Measurements from ENCODE around the gene SPOCK1.
A peak's percentile ranks its signal among the peaks of the same experiment; 100 is the strongest.

The SPOCK1 gene

DNA sequence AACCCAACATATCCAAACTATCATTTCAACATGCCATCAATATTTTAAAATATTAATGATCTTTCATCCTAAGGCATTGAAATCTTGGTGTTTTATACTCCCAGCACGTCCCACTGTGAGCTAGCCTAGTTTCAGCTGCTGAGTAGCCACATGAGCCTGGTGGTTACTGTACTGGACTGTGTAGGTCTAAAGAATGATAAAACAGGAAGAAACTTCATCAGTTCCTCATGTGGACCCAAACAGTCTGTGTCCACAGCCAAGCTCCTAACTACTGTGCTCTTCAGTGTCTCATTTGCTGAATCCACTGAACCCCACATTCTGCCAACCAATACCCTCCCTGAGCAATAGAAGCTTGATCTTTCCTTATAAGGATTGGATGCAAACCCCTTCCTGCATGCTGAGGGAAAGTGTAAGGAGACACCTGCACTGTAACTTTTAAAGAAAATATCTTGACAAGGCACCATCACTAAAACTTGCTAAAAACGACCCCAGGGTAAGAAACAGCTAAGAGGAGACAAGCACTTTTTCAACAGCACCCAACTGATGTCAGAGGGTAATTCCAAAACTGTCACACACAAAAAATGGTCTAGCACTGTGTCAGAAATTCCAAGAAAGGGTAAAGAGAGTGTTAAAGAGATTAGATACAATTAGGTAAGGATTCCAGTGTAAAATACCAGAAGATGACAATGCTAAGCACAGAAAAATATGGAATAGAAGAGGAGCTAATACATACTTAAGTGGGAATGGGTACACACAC lies 126.9 kb downstream of the SPOCK1 start:
- H3K4me3 ChIP-seq (ENCODE audit: low read length) = no peak overlapping the region
- no peaks in the 10 kb centered on the region for H3K9me3 ChIP-seq (replicated peaks; ENCODE audit: low read length)
- H3K4me2 ChIP-seq (ENCODE audit: low read length) = no peak overlapping the region
- peaks cover 4% of the 10 kb centered on the region for H3K36me3 ChIP-seq (ENCODE audit: insufficient read depth, low read length)
- H3K4me1 ChIP-seq (ENCODE audit: control insufficient read depth, insufficient read depth, low read length) = peaks cover 24% of the 10 kb centered on the region
- H3K27me3 ChIP-seq (ENCODE audit: control insufficient read depth, insufficient read depth, low read length) = no peaks in the 10 kb centered on the region
- H3K9ac ChIP-seq (ENCODE audit: low read depth, low read length) = no peak overlapping the region

DNA sequence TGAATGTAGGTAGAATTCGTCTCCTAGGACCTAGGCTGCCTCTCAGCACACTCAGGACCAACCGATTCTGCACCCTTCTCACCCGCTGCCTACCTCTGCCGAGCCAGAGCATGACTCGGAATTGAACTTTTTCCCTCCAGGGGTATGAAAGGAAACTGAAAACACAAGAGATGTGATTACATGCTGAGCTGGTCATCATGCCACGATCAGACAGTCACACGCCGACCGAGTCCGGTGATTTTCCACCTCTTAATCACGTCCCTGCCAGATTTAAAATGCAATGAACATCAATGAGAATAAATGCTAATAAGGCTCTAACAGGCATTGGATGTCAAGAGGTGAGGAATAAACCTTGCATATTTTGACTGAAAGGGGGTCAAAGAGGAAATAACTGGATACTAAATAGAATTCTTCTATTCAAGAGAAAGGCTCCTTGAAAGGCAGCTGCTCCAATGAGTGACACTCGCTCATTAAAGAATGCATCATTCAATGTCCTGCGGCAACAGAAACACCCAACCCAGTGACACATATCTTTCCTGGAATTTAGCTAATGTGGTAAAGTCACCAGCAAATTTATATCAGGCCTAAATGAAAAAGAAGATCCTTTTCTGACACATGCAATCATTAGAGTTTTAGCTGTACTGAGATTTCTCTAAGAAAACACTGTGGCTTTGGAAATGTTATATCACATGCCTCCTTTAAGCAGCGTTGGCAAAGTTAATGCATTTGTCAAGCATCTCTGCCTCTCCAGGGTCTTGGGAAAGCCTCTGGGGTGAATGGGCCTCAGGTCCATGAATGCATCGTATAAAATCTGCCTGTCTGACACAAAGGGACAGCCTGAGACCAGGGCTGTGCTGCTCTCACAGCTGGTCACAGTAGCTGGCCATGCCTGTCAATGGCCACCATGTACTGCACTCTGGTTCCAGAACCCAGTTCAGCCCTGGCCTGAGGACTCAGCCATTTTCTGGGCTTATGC lies 128.7 kb downstream of the SPOCK1 start:
- peak overlapping the region; percentile 45 for H3K9ac ChIP-seq (ENCODE audit: low read depth, low read length)
- peak overlapping the region; percentile 14 for H3K4me3 ChIP-seq (ENCODE audit: low read length)
- H3K27me3 ChIP-seq (ENCODE audit: control insufficient read depth, insufficient read depth, low read length) = no peaks in the 10 kb centered on the region
- peak overlapping the region; percentile 50 for H3K4me2 ChIP-seq (ENCODE audit: low read length)
- peaks cover 28% of the 10 kb centered on the region for H3K4me1 ChIP-seq (ENCODE audit: control insufficient read depth, insufficient read depth, low read length)
- H3K9me3 ChIP-seq (replicated peaks; ENCODE audit: low read length) = no peaks in the 10 kb centered on the region
- H3K36me3 ChIP-seq (ENCODE audit: insufficient read depth, low read length) = peaks cover 4% of the 10 kb centered on the region

- Histone ChIP-seq H3K36me3 (ENCODE audit: insufficient read depth, low read length) (peaks cover 2% of the 10 kb centered on the region), H3K4me2 (ENCODE audit: low read length) (no peak overlapping the region), H3K4me1 (ENCODE audit: control insufficient read depth, insufficient read depth, low read length) (peaks cover 28% of the 10 kb centered on the region), H3K9ac (ENCODE audit: low read depth, low read length) (no peak overlapping the region), H3K27me3 (ENCODE audit: control insufficient read depth, insufficient read depth, low read length) (no peaks in the 10 kb centered on the region), H3K9me3 (replicated peaks; ENCODE audit: low read length) (no peaks in the 10 kb centered on the region), H3K4me3 (ENCODE audit: low read length) (no peak overlapping the region)
Measured at GRCh38 chr5:137368651-137369050, 130.5 kb downstream of the SPOCK1 start.

DNA sequence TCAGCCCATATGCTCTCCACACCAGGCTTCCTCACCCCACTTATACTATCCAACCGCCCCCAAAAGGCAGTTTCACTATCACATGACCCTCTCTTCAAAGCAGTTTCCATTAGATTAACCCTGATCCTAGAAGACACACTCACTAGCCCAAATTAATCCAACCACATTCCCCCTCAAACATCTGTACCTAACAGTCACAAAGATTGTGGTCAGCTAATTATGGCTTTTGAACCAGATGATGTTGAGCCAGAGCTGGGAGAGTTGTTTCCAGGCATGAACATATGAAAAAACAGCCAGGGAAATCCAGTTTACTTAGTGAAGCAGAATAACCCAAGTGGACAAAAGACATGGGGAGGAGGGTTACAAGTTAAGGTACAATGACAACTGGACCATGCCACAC lies 131.2 kb downstream of the SPOCK1 start:
- Histone ChIP-seq H3K27me3 (ENCODE audit: control insufficient read depth, insufficient read depth, low read length) (no peaks in the 10 kb centered on the region), H3K4me3 (ENCODE audit: low read length) (no peak overlapping the region), H3K9ac (ENCODE audit: low read depth, low read length) (no peak overlapping the region), H3K9me3 (replicated peaks; ENCODE audit: low read length) (no peaks in the 10 kb centered on the region), H3K4me2 (ENCODE audit: low read length) (no peak overlapping the region), H3K4me1 (ENCODE audit: control insufficient read depth, insufficient read depth, low read length) (peaks cover 28% of the 10 kb centered on the region), H3K36me3 (ENCODE audit: insufficient read depth, low read length) (no peaks in the 10 kb centered on the region)

DNA sequence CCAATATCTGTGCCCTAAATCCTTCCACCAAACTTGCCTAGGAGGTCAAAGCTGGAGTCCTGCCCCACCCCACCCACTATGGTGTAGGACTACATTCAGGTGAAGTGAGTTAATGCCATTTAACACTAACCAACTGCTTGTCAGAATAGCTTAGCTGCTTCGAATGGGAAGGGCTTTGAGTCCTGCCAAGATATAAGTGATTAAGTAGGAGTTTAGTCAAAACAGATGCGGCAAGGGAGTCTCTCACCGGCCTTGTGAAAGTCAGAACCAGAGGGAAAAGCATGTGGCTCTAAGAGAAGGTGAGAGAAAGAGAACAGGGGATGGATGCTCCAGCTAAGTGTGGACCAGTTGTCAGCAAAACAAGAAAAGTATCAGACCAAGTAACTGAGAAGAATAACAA lies 132.6 kb downstream of the SPOCK1 start:
- Histone ChIP-seq H3K4me1 (ENCODE audit: control insufficient read depth, insufficient read depth, low read length) (peaks cover 33% of the 10 kb centered on the region), H3K4me3 (ENCODE audit: low read length) (no peak overlapping the region), H3K27me3 (ENCODE audit: control insufficient read depth, insufficient read depth, low read length) (no peaks in the 10 kb centered on the region), H3K9me3 (replicated peaks; ENCODE audit: low read length) (no peaks in the 10 kb centered on the region), H3K36me3 (ENCODE audit: insufficient read depth, low read length) (no peaks in the 10 kb centered on the region), H3K9ac (ENCODE audit: low read depth, low read length) (no peak overlapping the region), H3K4me2 (ENCODE audit: low read length) (no peak overlapping the region)

- no peaks in the 10 kb centered on the region for H3K27me3 ChIP-seq (ENCODE audit: control insufficient read depth, insufficient read depth, low read length)
- H3K9me3 ChIP-seq (replicated peaks; ENCODE audit: low read length) = no peaks in the 10 kb centered on the region
- no peak overlapping the region for H3K4me2 ChIP-seq (ENCODE audit: low read length)
- H3K4me3 ChIP-seq (ENCODE audit: low read length) = no peak overlapping the region
- no peak overlapping the region for H3K9ac ChIP-seq (ENCODE audit: low read depth, low read length)
- H3K36me3 ChIP-seq (ENCODE audit: insufficient read depth, low read length) = no peaks in the 10 kb centered on the region
- peaks cover 33% of the 10 kb centered on the region for H3K4me1 ChIP-seq (ENCODE audit: control insufficient read depth, insufficient read depth, low read length)
Measured at GRCh38 chr5:137365126-137365865, 133.8 kb downstream of the SPOCK1 start.

GRCh38 chr5:137361280-137361679 lies 137.8 kb downstream of the SPOCK1 start:
- Histone ChIP-seq H3K9me3 (replicated peaks; ENCODE audit: low read length) (no peaks in the 10 kb centered on the region), H3K36me3 (ENCODE audit: insufficient read depth, low read length) (no peaks in the 10 kb centered on the region), H3K4me3 (ENCODE audit: low read length) (no peak overlapping the region), H3K9ac (ENCODE audit: low read depth, low read length) (no peak overlapping the region), H3K4me1 (ENCODE audit: control insufficient read depth, insufficient read depth, low read length) (peaks cover 25% of the 10 kb centered on the region), H3K27me3 (ENCODE audit: control insufficient read depth, insufficient read depth, low read length) (no peaks in the 10 kb centered on the region), H3K4me2 (ENCODE audit: low read length) (peak overlapping the region; percentile 20)

DNA sequence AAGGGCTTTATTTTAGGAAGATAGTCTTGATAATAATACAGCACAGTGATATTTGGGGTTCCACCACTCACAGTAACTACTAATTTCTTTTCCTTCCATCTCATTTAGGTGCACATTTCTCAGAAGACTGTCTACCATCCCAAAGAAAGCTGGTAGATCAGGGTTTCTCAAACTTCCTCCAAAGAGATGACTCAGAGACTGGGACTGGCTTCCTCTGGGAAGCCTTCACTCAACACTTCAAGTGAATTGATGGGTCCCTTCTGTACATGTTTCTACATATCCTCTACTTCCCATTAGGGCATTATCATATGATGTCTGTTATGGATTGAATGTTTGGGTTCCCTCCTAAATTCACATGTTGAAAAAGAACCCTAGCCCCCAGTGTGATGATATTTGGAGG lies 138.5 kb downstream of the SPOCK1 start:
- Histone ChIP-seq H3K4me1 (ENCODE audit: control insufficient read depth, insufficient read depth, low read length) (peaks cover 22% of the 10 kb centered on the region), H3K27me3 (ENCODE audit: control insufficient read depth, insufficient read depth, low read length) (no peaks in the 10 kb centered on the region), H3K9me3 (replicated peaks; ENCODE audit: low read length) (no peaks in the 10 kb centered on the region), H3K36me3 (ENCODE audit: insufficient read depth, low read length) (no peaks in the 10 kb centered on the region), H3K4me3 (ENCODE audit: low read length) (no peak overlapping the region), H3K4me2 (ENCODE audit: low read length) (peak overlapping the region; percentile 11), H3K9ac (ENCODE audit: low read depth, low read length) (no peak overlapping the region)

DNA sequence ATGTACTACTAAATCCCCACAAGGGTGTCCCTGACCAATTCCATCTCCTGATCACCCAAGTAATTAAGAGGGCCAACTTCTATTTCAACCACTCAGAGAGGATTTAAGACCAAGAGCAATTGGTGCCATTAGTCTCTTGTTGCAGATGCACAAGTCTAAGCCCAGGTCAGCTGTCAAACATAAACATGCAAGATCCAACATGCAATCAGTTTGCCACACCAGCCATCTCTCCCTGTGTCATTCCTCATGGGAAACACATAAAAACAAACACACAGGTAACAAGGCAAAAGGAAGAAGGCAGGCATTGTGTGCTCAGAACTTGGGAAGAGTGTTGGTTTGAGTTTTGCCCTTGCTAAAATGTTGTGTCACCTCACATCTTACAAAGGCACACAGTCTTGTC lies 139.2 kb downstream of the SPOCK1 start:
- no peaks in the 10 kb centered on the region for H3K9me3 ChIP-seq (replicated peaks; ENCODE audit: low read length)
- peaks cover 21% of the 10 kb centered on the region for H3K4me1 ChIP-seq (ENCODE audit: control insufficient read depth, insufficient read depth, low read length)
- no peaks in the 10 kb centered on the region for H3K36me3 ChIP-seq (ENCODE audit: insufficient read depth, low read length)
- H3K4me2 ChIP-seq (ENCODE audit: low read length) = no peak overlapping the region
- H3K27me3 ChIP-seq (ENCODE audit: control insufficient read depth, insufficient read depth, low read length) = no peaks in the 10 kb centered on the region
- no peak overlapping the region for H3K4me3 ChIP-seq (ENCODE audit: low read length)
- H3K9ac ChIP-seq (ENCODE audit: low read depth, low read length) = no peak overlapping the region

GRCh38 chr5:137357436-137357835 lies 141.7 kb downstream of the SPOCK1 start:
- no peaks in the 10 kb centered on the region for H3K36me3 ChIP-seq (ENCODE audit: insufficient read depth, low read length)
- H3K9me3 ChIP-seq (replicated peaks; ENCODE audit: low read length) = no peaks in the 10 kb centered on the region
- H3K4me3 ChIP-seq (ENCODE audit: low read length) = no peak overlapping the region
- H3K4me1 ChIP-seq (ENCODE audit: control insufficient read depth, insufficient read depth, low read length) = peaks cover 24% of the 10 kb centered on the region
- H3K9ac ChIP-seq (ENCODE audit: low read depth, low read length) = no peak overlapping the region
- H3K4me2 ChIP-seq (ENCODE audit: low read length) = no peak overlapping the region
- H3K27me3 ChIP-seq (ENCODE audit: control insufficient read depth, insufficient read depth, low read length) = no peaks in the 10 kb centered on the region

GRCh38 chr5:137356127-137356526 lies 143.0 kb downstream of the SPOCK1 start:
- Histone ChIP-seq H3K36me3 (ENCODE audit: insufficient read depth, low read length) (no peaks in the 10 kb centered on the region), H3K9me3 (replicated peaks; ENCODE audit: low read length) (no peaks in the 10 kb centered on the region), H3K27me3 (ENCODE audit: control insufficient read depth, insufficient read depth, low read length) (no peaks in the 10 kb centered on the region), H3K4me2 (ENCODE audit: low read length) (no peak overlapping the region), H3K4me1 (ENCODE audit: control insufficient read depth, insufficient read depth, low read length) (peaks cover 22% of the 10 kb centered on the region), H3K4me3 (ENCODE audit: low read length) (no peak overlapping the region), H3K9ac (ENCODE audit: low read depth, low read length) (no peak overlapping the region)
